ENCODE data around the gene PRR29.

GRCh38 chr17:64020056-64020766 lies 22.1 kb downstream of the PRR29 start, which contains the start of gene ICAM2:
- TF ChIP-seq CTCF (IDR thresholded peaks at IDR 0.05) (no peak), POLR2A (IDR thresholded peaks at IDR 0.05) (no peak), POLR2AphosphoS5 (IDR thresholded peaks at IDR 0.05) (peak in 2 of 3 donors; percentile 12 to 82)

Measured in stomach (tissue), 4 donors.